ENCODE results near the gene CRELD1. TPM values are rescaled to one million over a fixed set of nuclear protein-coding genes. Genes with fewer than 3 reads are reported as not detected.

Gene CRELD1
- polyA plus RNA-seq, 4 donors = 16.2 to 53.7 (median 32.1) TPM

DNA sequence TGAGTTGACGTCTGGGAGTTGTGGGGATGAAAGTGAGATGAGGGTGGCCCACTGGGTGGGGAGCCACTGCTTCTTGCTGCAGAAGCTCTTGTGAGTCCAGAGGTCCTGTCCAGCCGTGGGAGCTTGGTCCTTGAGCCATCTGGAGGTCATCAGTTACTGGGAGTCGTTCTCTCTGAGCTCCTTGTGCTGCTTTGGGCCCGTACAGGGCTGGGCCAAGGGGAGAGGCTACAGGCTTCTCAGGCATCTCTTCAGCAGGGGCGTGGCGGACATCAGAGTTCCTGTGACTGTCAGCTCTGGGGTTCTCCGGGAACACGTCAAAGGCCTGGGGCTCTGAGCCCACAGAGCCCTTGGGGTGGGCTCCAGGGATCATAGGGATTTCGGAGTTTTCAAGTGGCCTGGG lies 16.0 kb downstream of the CRELD1 start:
- Histone ChIP-seq H3K27ac (ENCODE audit: low read depth in 1 of 3, low read length in 2 of 3) (no peak overlapping the region), H3K9me3 (ENCODE audit: control insufficient read depth in 2 of 2, insufficient read depth in 1 of 2, low read depth in 1 of 2, low read length in 1 of 2) (no peaks in the 10 kb centered on the region), H3K4me1 (ENCODE audit: control insufficient read depth in 3 of 3, insufficient read depth in 2 of 3, low read depth in 1 of 3, low read length in 2 of 3) (peaks cover 0 to 13% (median 0%) of the 10 kb centered on the region in 3 donors), H3K27me3 (ENCODE audit: control insufficient read depth in 3 of 3, insufficient read depth in 3 of 3, low read length in 3 of 3) (peaks cover 0 to 7% (median 0%) of the 10 kb centered on the region in 3 donors), H3K4me3 (ENCODE audit: low read depth in 1 of 3, low read length in 3 of 3) (no peak overlapping the region), H3K36me3 (ENCODE audit: control insufficient read depth in 3 of 3, insufficient read depth in 2 of 3, low read depth in 1 of 3, low read length in 3 of 3) (peaks cover 0 to 21% (median 3%) of the 10 kb centered on the region in 3 donors)
- 80 to 87% (median 82%) methylated on average over 9 of the region's 9 CpGs for WGBS, 3 donors
- FAIRE-seq (no peak), DNase-seq (no peak)

DNA sequence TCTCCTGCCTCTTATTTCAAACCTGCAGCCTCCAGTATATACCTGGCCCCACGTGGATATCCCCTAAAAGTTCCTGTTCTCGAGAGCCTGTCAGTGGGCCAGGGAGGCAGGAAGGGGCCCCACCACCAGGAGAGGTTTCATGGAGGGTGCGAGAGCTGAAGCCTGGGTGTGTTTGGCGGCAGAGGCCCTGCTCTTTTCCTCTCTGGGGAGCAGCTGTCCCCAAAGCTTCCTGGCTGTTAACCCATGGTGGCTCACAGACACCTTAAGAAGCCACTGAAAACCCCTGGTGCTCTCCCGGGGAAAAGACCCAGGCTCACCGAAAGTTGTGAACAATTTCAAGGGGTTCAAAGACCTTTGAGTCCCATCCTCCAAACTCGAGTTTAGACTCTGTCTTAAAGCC lies 17.5 kb downstream of the CRELD1 start:
- Histone ChIP-seq H3K4me1 (ENCODE audit: control insufficient read depth in 3 of 3, insufficient read depth in 2 of 3, low read depth in 1 of 3, low read length in 2 of 3) (peaks cover 0 to 9% (median 0%) of the 10 kb centered on the region in 3 donors), H3K27ac (ENCODE audit: low read depth in 1 of 3, low read length in 2 of 3) (no peak overlapping the region), H3K36me3 (ENCODE audit: control insufficient read depth in 3 of 3, insufficient read depth in 2 of 3, low read depth in 1 of 3, low read length in 3 of 3) (peaks cover 0 to 19% (median 0%) of the 10 kb centered on the region in 3 donors), H3K9me3 (ENCODE audit: control insufficient read depth in 2 of 2, insufficient read depth in 1 of 2, low read depth in 1 of 2, low read length in 1 of 2) (no peaks in the 10 kb centered on the region), H3K4me3 (ENCODE audit: low read depth in 1 of 3, low read length in 3 of 3) (peak overlapping the region in 1 of 3 donors; percentile 35), H3K27me3 (ENCODE audit: control insufficient read depth in 3 of 3, insufficient read depth in 3 of 3, low read length in 3 of 3) (peaks cover 0 to 7% (median 0%) of the 10 kb centered on the region in 3 donors)
- DNase-seq (no peak), FAIRE-seq (no peak)
- WGBS, 3 donors = 31 to 43% (median 36%) methylated on average over 7 of the region's 7 CpGs

DNA sequence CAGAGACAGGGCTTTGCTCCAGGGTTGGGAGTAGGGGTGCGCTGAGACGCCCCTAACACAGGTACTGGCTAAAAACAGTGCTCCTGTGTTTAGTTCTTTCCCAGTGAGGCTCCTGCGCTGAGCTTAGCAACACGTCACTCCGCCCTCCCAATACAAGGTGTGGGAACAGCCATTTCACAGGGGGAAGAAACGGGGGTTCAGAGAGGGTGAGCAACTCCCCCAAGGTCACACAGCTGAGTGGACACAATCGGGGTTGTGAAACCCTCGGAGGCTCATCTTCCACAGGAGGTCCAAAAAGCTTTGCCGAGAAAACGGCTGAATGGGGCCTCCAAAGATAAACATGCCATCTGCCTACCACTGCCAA lies 17.9 kb downstream of the CRELD1 start:
- no peaks in the 10 kb centered on the region for H3K9me3 ChIP-seq (ENCODE audit: control insufficient read depth in 2 of 2, insufficient read depth in 1 of 2, low read depth in 1 of 2, low read length in 1 of 2)
- WGBS, 3 donors = 29 to 42% (median 38%) methylated on average over 10 of the region's 10 CpGs
- no peak for DNase-seq
- H3K27ac ChIP-seq (ENCODE audit: low read depth in 1 of 3, low read length in 2 of 3) = no peak overlapping the region
- peak overlapping the region in 2 of 3 donors; percentile 35 to 53 for H3K4me3 ChIP-seq (ENCODE audit: low read depth in 1 of 3, low read length in 3 of 3)
- no peak for FAIRE-seq
- H3K4me1 ChIP-seq (ENCODE audit: control insufficient read depth in 3 of 3, insufficient read depth in 2 of 3, low read depth in 1 of 3, low read length in 2 of 3) = peaks cover 0 to 8% (median 0%) of the 10 kb centered on the region in 3 donors
- H3K36me3 ChIP-seq (ENCODE audit: control insufficient read depth in 3 of 3, insufficient read depth in 2 of 3, low read depth in 1 of 3, low read length in 3 of 3) = peaks cover 0 to 19% (median 0%) of the 10 kb centered on the region in 3 donors
- H3K27me3 ChIP-seq (ENCODE audit: control insufficient read depth in 3 of 3, insufficient read depth in 3 of 3, low read length in 3 of 3) = peaks cover 0 to 7% (median 0%) of the 10 kb centered on the region in 3 donors

DNA sequence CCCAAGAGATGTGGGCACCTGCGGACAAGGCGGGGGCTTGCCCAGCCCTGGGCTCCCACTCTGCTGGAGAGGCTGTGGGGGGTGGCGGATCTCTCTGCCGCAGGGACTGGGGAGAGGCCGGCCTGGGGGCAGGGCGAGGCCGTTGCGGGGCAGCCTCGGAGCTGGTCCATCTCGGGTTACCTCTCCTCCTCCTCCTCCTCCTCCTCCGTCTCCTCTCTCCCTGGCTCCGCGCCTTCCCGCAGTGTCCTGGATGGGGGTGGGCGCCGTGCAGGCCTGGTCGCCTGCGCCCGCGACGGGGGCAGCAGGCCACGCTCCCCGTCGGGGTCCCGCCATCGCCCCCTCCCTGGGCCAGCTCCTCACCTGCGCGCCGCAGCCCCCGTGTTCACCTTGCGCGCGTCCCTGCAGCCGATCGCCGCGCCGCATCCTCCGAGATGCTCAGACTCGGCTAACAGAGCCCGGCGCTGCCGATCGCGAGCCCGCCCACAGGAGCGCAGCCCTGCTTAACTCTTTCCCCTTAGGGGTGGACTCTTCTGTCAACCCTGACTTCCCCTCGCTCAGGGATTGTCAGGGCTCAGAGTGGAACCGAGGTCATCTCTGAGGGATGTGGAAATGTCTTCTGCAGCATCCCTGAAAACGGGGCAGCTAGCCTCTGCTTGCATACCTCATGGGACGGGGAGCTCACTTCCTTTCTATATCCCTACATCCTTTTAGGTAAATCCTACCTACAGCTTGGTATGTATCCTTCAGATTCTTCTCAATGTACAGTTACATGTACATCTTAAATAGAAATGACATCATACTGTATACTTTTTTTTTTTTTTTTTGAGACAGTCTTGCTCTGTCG lies 18.6 kb downstream of the CRELD1 start, which contains the start of gene PRRT3:
TSS of gene PRRT3 (minus strand) at position 447 of the 844 bp plus-strand sequence. CDS start 2,293 bp downstream, outside the sequence.
- FAIRE-seq (no peak), DNase-seq (peak in 1 of 2 donors; percentile 53)
- Histone ChIP-seq H3K4me3 (ENCODE audit: low read depth in 1 of 3, low read length in 3 of 3) (peak within 1 kb of the TSS in 2 of 3 donors; percentile 35 to 53), H3K9me3 (ENCODE audit: control insufficient read depth in 2 of 2, insufficient read depth in 1 of 2, low read depth in 1 of 2, low read length in 1 of 2) (no peaks in the 10 kb centered on the region), H3K4me1 (ENCODE audit: control insufficient read depth in 3 of 3, insufficient read depth in 2 of 3, low read depth in 1 of 3, low read length in 2 of 3) (peaks cover 0 to 8% (median 0%) of the 10 kb centered on the region in 3 donors), H3K27ac (ENCODE audit: low read depth in 1 of 3, low read length in 2 of 3) (no peak within 1 kb of the TSS), H3K27me3 (ENCODE audit: control insufficient read depth in 3 of 3, insufficient read depth in 3 of 3, low read length in 3 of 3) (peaks cover 0 to 7% (median 0%) of the 10 kb centered on the region in 3 donors), H3K36me3 (ENCODE audit: control insufficient read depth in 3 of 3, insufficient read depth in 2 of 3, low read depth in 1 of 3, low read length in 3 of 3) (peaks cover 0 to 19% (median 0%) of the 10 kb centered on the region in 3 donors)
- WGBS, 3 donors = 1 to 4% (median 3%) methylated on average over 32 to 52 of the region's 52 CpGs

DNA sequence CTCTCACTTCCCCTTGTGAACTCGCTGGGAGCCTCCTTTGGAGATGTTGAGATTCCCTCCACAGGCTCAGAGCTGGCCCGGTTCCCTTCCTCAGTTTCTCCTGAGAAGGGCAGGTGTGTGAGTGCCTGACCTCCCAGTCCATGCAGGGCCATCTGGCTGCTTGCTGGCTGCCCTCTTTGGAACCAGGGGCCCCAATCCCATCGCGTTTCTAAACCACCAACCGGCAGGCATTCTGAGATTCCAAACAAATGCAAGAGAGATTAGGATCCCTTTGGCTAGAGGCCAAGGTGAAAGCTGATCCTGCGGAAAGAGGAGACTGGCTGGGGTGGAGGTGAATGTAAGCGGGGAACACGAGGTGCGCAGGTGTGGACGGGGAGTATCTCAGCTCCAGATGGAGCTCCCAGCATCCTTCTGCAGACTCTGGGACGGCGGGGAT lies 21.5 kb downstream of the CRELD1 start:
- 47 to 60% (median 52%) methylated on average over 12 of the region's 12 CpGs for WGBS, 3 donors
- H3K27me3 ChIP-seq (ENCODE audit: control insufficient read depth in 3 of 3, insufficient read depth in 3 of 3, low read length in 3 of 3) = peaks cover 0 to 7% (median 0%) of the 10 kb centered on the region in 3 donors
- no peaks in the 10 kb centered on the region for H3K9me3 ChIP-seq (ENCODE audit: control insufficient read depth in 2 of 2, insufficient read depth in 1 of 2, low read depth in 1 of 2, low read length in 1 of 2)
- peaks cover 0 to 4% (median 0%) of the 10 kb centered on the region in 3 donors for H3K36me3 ChIP-seq (ENCODE audit: control insufficient read depth in 3 of 3, insufficient read depth in 2 of 3, low read depth in 1 of 3, low read length in 3 of 3)
- peaks cover 0 to 6% (median 0%) of the 10 kb centered on the region in 3 donors for H3K4me1 ChIP-seq (ENCODE audit: control insufficient read depth in 3 of 3, insufficient read depth in 2 of 3, low read depth in 1 of 3, low read length in 2 of 3)
- no peak overlapping the region for H3K27ac ChIP-seq (ENCODE audit: low read depth in 1 of 3, low read length in 2 of 3)
- DNase-seq = peak in 1 of 2 donors; percentile 21
- H3K4me3 ChIP-seq (ENCODE audit: low read depth in 1 of 3, low read length in 3 of 3) = no peak overlapping the region
- FAIRE-seq = no peak

DNA sequence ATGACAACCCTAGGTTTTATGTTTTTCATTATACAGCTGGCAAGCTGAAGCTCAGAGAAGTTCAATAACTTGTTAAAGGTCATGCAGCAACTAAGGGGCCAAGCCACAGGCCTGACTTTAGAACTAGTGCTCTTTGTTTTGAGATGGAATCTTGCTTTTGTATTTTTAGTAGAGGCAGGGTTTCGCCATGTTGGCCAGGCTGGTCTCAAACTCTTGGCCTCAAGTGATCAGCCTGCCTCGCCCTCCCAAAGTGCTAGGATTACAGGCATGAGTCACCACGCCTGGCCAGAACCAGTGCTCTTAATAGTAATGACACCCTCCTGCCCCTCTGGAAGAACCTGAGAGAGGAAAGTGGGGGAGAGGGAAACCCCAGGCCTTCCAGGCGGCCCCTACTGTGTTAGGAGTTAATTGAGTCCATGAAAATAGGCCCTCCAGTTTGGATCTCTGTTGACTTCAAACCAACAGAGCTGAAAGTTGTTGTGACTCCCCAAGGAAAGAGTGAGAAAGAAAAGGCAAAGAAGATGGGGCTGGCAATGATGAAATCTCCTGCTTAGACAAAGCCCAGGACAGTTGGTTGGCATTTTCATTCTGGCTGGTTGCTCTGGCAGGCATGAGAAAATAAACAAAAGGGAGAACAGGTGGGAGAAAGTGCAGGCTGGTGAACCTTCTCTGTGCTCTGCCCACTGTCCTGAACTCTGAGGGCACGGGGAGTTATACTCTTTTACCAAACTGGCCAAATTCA lies 22.1 kb downstream of the CRELD1 start:
- Histone ChIP-seq H3K27me3 (ENCODE audit: control insufficient read depth in 3 of 3, insufficient read depth in 3 of 3, low read length in 3 of 3) (peaks cover 0 to 7% (median 0%) of the 10 kb centered on the region in 3 donors), H3K9me3 (ENCODE audit: control insufficient read depth in 2 of 2, insufficient read depth in 1 of 2, low read depth in 1 of 2, low read length in 1 of 2) (no peaks in the 10 kb centered on the region), H3K4me1 (ENCODE audit: control insufficient read depth in 3 of 3, insufficient read depth in 2 of 3, low read depth in 1 of 3, low read length in 2 of 3) (peaks cover 0 to 6% (median 0%) of the 10 kb centered on the region in 3 donors), H3K4me3 (ENCODE audit: low read depth in 1 of 3, low read length in 3 of 3) (no peak overlapping the region), H3K27ac (ENCODE audit: low read depth in 1 of 3, low read length in 2 of 3) (no peak overlapping the region), H3K36me3 (ENCODE audit: control insufficient read depth in 3 of 3, insufficient read depth in 2 of 3, low read depth in 1 of 3, low read length in 3 of 3) (peaks cover 0 to 2% (median 0%) of the 10 kb centered on the region in 3 donors)
- no peak for DNase-seq
- no peak for FAIRE-seq
- WGBS, 3 donors = 72 to 86% (median 81%) methylated on average over 5 of the region's 5 CpGs

DNA sequence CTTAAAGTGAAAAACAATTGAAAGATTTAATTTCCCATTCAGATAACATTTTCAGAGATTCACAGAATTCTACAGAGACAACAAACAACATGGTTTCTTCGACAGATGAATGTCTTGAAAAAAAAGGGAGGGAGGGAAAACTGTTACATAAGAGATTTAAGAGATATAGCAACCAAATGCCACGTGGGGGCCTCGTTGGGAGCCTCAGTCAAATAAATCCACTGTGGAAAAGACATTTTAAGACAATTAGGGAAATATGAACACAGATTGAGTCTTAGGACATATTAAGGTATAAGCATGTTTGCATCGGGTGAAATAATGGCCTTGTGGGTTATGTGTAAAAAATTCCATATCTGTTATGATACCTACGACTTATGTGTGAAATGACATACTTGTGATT lies 23.6 kb downstream of the CRELD1 start:
- FAIRE-seq (no peak), DNase-seq (no peak)
- H3K4me1 ChIP-seq (ENCODE audit: control insufficient read depth in 3 of 3, insufficient read depth in 2 of 3, low read depth in 1 of 3, low read length in 2 of 3) = peaks cover 0 to 2% (median 0%) of the 10 kb centered on the region in 3 donors
- H3K9me3 ChIP-seq (ENCODE audit: control insufficient read depth in 2 of 2, insufficient read depth in 1 of 2, low read depth in 1 of 2, low read length in 1 of 2) = no peaks in the 10 kb centered on the region
- peaks cover 0 to 3% (median 0%) of the 10 kb centered on the region in 3 donors for H3K36me3 ChIP-seq (ENCODE audit: control insufficient read depth in 3 of 3, insufficient read depth in 2 of 3, low read depth in 1 of 3, low read length in 3 of 3)
- no peak overlapping the region for H3K27ac ChIP-seq (ENCODE audit: low read depth in 1 of 3, low read length in 2 of 3)
- no peak overlapping the region for H3K4me3 ChIP-seq (ENCODE audit: low read depth in 1 of 3, low read length in 3 of 3)
- H3K27me3 ChIP-seq (ENCODE audit: control insufficient read depth in 3 of 3, insufficient read depth in 3 of 3, low read length in 3 of 3) = no peaks in the 10 kb centered on the region
- WGBS, 3 donors = 51 to 61% (median 56%) methylated on average over 5 of the region's 5 CpGs

DNA sequence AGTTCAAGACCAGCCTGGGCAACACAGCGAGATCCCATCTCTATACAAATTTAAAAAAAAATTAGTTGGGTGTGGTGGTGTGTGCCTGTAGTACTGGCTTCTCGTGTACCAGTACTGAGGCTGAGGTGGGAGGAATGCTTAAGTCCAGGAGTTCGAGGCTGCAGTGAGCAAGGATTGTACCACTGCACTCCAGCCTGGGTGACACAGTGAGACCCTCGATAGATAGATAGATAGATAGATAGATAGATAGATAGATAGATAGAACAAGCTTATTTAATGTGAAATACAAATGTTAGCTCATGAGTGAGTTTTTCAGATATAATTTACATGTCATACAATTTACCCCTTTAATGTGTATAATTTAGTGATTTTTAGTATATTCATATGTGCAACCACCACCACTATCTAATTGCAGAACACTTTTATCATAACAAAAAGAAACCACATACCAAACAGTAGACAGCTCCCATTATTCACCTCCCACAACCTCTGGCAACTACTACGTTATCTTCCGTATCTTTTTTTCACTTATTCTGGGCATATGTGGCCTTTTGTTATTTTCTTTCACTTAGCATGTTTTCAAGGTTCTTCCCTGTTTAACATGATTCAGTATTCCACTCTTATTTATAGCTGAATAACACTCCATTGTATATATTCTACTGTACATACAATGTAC lies 31.7 kb downstream of the CRELD1 start:
- Histone ChIP-seq H3K4me3 (ENCODE audit: low read depth in 1 of 3, low read length in 3 of 3) (no peak overlapping the region), H3K36me3 (ENCODE audit: control insufficient read depth in 3 of 3, insufficient read depth in 2 of 3, low read depth in 1 of 3, low read length in 3 of 3) (peaks cover 3 to 26% (median 14%) of the 10 kb centered on the region in 3 donors), H3K4me1 (ENCODE audit: control insufficient read depth in 3 of 3, insufficient read depth in 2 of 3, low read depth in 1 of 3, low read length in 2 of 3) (no peaks in the 10 kb centered on the region), H3K9me3 (ENCODE audit: control insufficient read depth in 2 of 2, insufficient read depth in 1 of 2, low read depth in 1 of 2, low read length in 1 of 2) (no peaks in the 10 kb centered on the region), H3K27ac (ENCODE audit: low read depth in 1 of 3, low read length in 2 of 3) (no peak overlapping the region), H3K27me3 (ENCODE audit: control insufficient read depth in 3 of 3, insufficient read depth in 3 of 3, low read length in 3 of 3) (no peaks in the 10 kb centered on the region)
- 93 to 98% (median 96%) methylated on average over 6 of the region's 6 CpGs for WGBS, 3 donors
- DNase-seq (no peak), FAIRE-seq (no peak)
